H9 (cell line): ENCODE data around the gene CYREN. TPM values are rescaled to one million over a fixed set of nuclear protein-coding genes. Genes with fewer than 3 reads are reported as not detected.

ENCODE experiments used
- DNase-seq: peaks from one replicate; pipeline ENCODE4 v3.0.0-alpha.2; 2017
- H2AFZ ChIP-seq: one replicate; pipeline ENCODE4 v1.6.1; 2013; ENCODE audit warnings: mild to moderate bottlenecking, low read length, control low read depth, moderate library complexity
- H2AK5ac ChIP-seq: 2 replicates; pipeline ENCODE4 v1.6.1; 2013; ENCODE audit warnings: low read length, control low read depth, mixed read lengths; ENCODE audit not compliant: insufficient read length
- H2BK120ac ChIP-seq: one replicate; pipeline ENCODE4 v1.6.1; 2013; ENCODE audit warnings: low read depth, mild to moderate bottlenecking, low read length, control low read depth, inconsistent platforms; ENCODE audit not compliant: poor library complexity, severe bottlenecking
- H2BK12ac ChIP-seq: 2 replicates; pipeline ENCODE4 v1.6.1; 2013; ENCODE audit warnings: low read length, control low read depth, mixed read lengths, low read depth; ENCODE audit not compliant: insufficient read length
- H2BK15ac ChIP-seq: 2 replicates; pipeline ENCODE4 v1.6.1; 2013; ENCODE audit warnings: low read depth, low read length, control low read depth
- H2BK20ac ChIP-seq: one replicate; pipeline ENCODE4 v1.6.1; 2013; ENCODE audit warnings: low read depth, mild to moderate bottlenecking, low read length, control low read depth, inconsistent platforms; ENCODE audit not compliant: poor library complexity, severe bottlenecking
- H2BK5ac ChIP-seq: 2 replicates; pipeline ENCODE4 v1.6.1; 2013; ENCODE audit warnings: low read length, control low read depth, mixed read lengths; ENCODE audit not compliant: insufficient read length
- H3K14ac ChIP-seq: 2 replicates; pipeline ENCODE4 v1.6.1; 2013; ENCODE audit warnings: low read length, control low read depth; ENCODE audit not compliant: insufficient read depth
- H3K18ac ChIP-seq: 2 replicates; pipeline ENCODE4 v1.6.1; 2013; ENCODE audit warnings: low read depth, mild to moderate bottlenecking, mixed read lengths, low read length, control low read depth; ENCODE audit not compliant: insufficient read length
- H3K23ac ChIP-seq: 2 replicates; pipeline ENCODE4 v1.6.1; 2013; ENCODE audit warnings: low read length, control low read depth, mixed read lengths, low read depth; ENCODE audit not compliant: insufficient read length
- H3K23me2 ChIP-seq: 2 replicates; pipeline ENCODE4 v1.6.1; 2013; ENCODE audit warnings: low read depth, mild to moderate bottlenecking, mixed read lengths, low read length, control low read depth; ENCODE audit not compliant: insufficient read length, poor library complexity, severe bottlenecking
- H3K27ac ChIP-seq: 2 replicates; pipeline ENCODE4 v1.5.1; 2013; ENCODE audit warnings: low read length, control low read depth, mixed read lengths, low read depth; ENCODE audit not compliant: insufficient read length
- H3K27me3 ChIP-seq: 2 replicates; pipeline ENCODE4 v1.6.1; 2013; ENCODE audit warnings: low read length, control low read depth, inconsistent platforms; ENCODE audit not compliant: insufficient read depth
- H3K4ac ChIP-seq: 2 replicates; pipeline ENCODE4 v1.6.1; 2013; ENCODE audit warnings: low read depth, mild to moderate bottlenecking, control low read depth, inconsistent platforms, low read length, moderate library complexity
- H3K4me1 ChIP-seq: 2 replicates; pipeline ENCODE4 v1.6.1; 2013; ENCODE audit warnings: low read length, control low read depth, inconsistent platforms; ENCODE audit not compliant: insufficient read depth
- H3K4me2 ChIP-seq: 2 replicates; pipeline ENCODE4 v1.6.1; 2013; ENCODE audit warnings: low read length, control low read depth, mixed read lengths; ENCODE audit not compliant: insufficient read length, insufficient read depth
- H3K56ac ChIP-seq: 2 replicates; pipeline ENCODE4 v1.6.1; 2013; ENCODE audit warnings: low read depth, mild to moderate bottlenecking, mixed read lengths, low read length, control low read depth; ENCODE audit not compliant: insufficient read length
- H3K79me1 ChIP-seq: 2 replicates; pipeline ENCODE4 v1.6.1; 2013; ENCODE audit warnings: low read depth, mild to moderate bottlenecking, moderate library complexity, low read length, control low read depth, inconsistent platforms; ENCODE audit not compliant: insufficient read depth, poor library complexity, severe bottlenecking
- H3K79me2 ChIP-seq: 2 replicates; pipeline ENCODE4 v1.6.1; 2013; ENCODE audit warnings: low read length, control low read depth, inconsistent platforms; ENCODE audit not compliant: insufficient read depth
- H3K9ac ChIP-seq: 2 replicates; pipeline ENCODE4 v1.6.1; 2013; ENCODE audit warnings: low read length, control low read depth, mixed read lengths; ENCODE audit not compliant: insufficient read length; ENCODE audit errors: extremely low read depth
- H3K9me3 ChIP-seq: one replicate; pipeline ENCODE4 v1.6.1; 2013; ENCODE audit warnings: low read depth, low read length, inconsistent platforms; ENCODE audit not compliant: control insufficient read depth
- H3T11ph ChIP-seq: one replicate; pipeline ENCODE4 v1.6.1; 2013; ENCODE audit warnings: mild to moderate bottlenecking, low read length, control low read depth, inconsistent platforms
- H4K20me1 ChIP-seq: one replicate; pipeline ENCODE4 v1.6.1; 2013; ENCODE audit not compliant: control insufficient read depth, insufficient read length, insufficient read depth
- H4K5ac ChIP-seq: 2 replicates; pipeline ENCODE4 v1.6.1; 2013; ENCODE audit warnings: low read depth, mild to moderate bottlenecking, mixed read lengths, low read length, control low read depth; ENCODE audit not compliant: insufficient read length
- H4K8ac ChIP-seq: replicated peaks from 2 replicates; pipeline ENCODE4 v1.6.1; 2013; ENCODE audit warnings: low read length, control low read depth, mixed read lengths, low read depth; ENCODE audit not compliant: insufficient read length
- H4K91ac ChIP-seq: 2 replicates; pipeline ENCODE4 v1.6.1; 2013; ENCODE audit warnings: low read depth, mild to moderate bottlenecking, moderate library complexity, mixed read lengths, low read length, control low read depth; ENCODE audit not compliant: insufficient read length
- H3K27ac Mint-ChIP-seq, 3 experiments: 2 replicates in 2 of 3; 3 replicates in 1 of 3; pipeline ENCODE4 v1.8.0; 2020 to 2021; ENCODE audit warnings: mixed read lengths in 3 of 3, mild to moderate bottlenecking in 1 of 3, moderate library complexity in 1 of 3
- H3K27me3 Mint-ChIP-seq: 2 replicates; pipeline ENCODE4 v1.8.0; 2021; ENCODE audit warnings: low read depth, mild to moderate bottlenecking, moderate library complexity, mixed read lengths
- H3K36me3 Mint-ChIP-seq, 3 experiments: 2 replicates in 2 of 3; 3 replicates in 1 of 3; pipeline ENCODE4 v1.8.0; 2020 to 2021; ENCODE audit warnings: low read depth in 3 of 3, mixed read lengths in 3 of 3; ENCODE audit not compliant: insufficient read depth in 1 of 3
- H3K4me1 Mint-ChIP-seq, 2 experiments: 2 replicates each; pipeline ENCODE4 v1.8.0; 2020; ENCODE audit warnings: mixed read lengths in 2 of 2
- H3K4me3 Mint-ChIP-seq, 2 experiments: 2 replicates in 1 of 2; 3 replicates in 1 of 2; pipeline ENCODE4 v1.8.0; 2020 to 2021; ENCODE audit warnings: mild to moderate bottlenecking in 2 of 2, mixed read lengths in 2 of 2, moderate library complexity in 1 of 2
- H3K9me3 Mint-ChIP-seq, 2 experiments: 2 replicates in 1 of 2; 3 replicates in 1 of 2; pipeline ENCODE4 v1.8.0; 2020; ENCODE audit warnings: mild to moderate bottlenecking in 2 of 2, mixed read lengths in 2 of 2, moderate library complexity in 1 of 2
- CTCF ChIP-seq: fragments of 200-600 bp; sonication (generic); conservative IDR thresholded peaks from 3 replicates; pipeline ENCODE4 v1.8.0; 2021; ENCODE audit warnings: antibody characterized with exemption, mild to moderate bottlenecking
- WGBS: extraction: QIAGEN DNeasy Blood & Tissue Kit; methylation state at CpG from one replicate; pipeline ENCODE4 v1.1.7; 2013; ENCODE audit warnings: missing lambda C conversion rate, low lambda C conversion rate, mixed read lengths; ENCODE audit not compliant: insufficient read length; ENCODE audit errors: extremely low coverage; 5-methylcytosine and 5-hydroxymethylcytosine counted together
- total RNA-seq: library from RNA; stranded (reverse); gene quantifications from 2 replicates; pipeline ENCODE4 v1.2.1, GENCODE V29; 2021

The CYREN gene
- total RNA-seq, 1 experiment from 2014 or later = 72.0 TPM

DNA sequence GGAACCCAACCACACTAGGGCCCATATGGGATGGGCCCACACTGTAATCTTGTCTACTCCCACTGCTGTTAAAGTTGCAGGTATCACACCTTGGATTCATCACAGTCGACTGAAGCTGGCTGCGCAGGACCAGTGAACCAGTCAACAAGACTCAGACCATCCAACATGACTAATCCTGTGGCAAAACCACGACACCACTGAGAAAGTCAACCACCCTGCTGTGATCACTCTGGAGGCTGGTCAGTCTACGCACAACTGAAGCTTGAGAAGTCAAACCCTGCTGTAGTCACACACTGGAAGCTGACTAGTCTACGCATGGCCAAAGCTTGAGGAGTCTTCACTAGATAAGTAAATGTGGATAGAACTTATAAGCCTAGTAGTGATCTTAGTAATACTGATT, 9.6 kb upstream of the CYREN start:
- H3K9me3 Mint-ChIP-seq = peaks cover 34 to 37% of the 10 kb centered on the region in 2 experiments
- Histone ChIP-seq H3K9me3 (peaks cover 25% of the 10 kb centered on the region), H3K4me2 (no peak overlapping the region), H2BK5ac (no peak overlapping the region), H3K9ac (no peak overlapping the region), H4K91ac (no peak overlapping the region), H3K23ac (no peak overlapping the region), H3K14ac (no peak overlapping the region), H3K79me1 (no peaks in the 10 kb centered on the region), H3K4me1 (peaks cover 5% of the 10 kb centered on the region; the same call in 1 of the 2 replicates), H4K8ac (no peak overlapping the region), H2BK12ac (no peak overlapping the region), H4K5ac (no peak overlapping the region), H3K4ac (no peak overlapping the region), H3T11ph (no peak overlapping the region), H3K27ac (no peak overlapping the region), H2BK20ac (no peak overlapping the region), H2BK120ac (no peak overlapping the region), H3K23me2 (no peaks in the 10 kb centered on the region), H2AK5ac (no peak overlapping the region), H3K27me3 (no peaks in the 10 kb centered on the region), H3K56ac (no peak overlapping the region), H3K18ac (no peak overlapping the region), H3K79me2 (no peaks in the 10 kb centered on the region), H4K20me1 (no peaks in the 10 kb centered on the region), H2BK15ac (no peak overlapping the region), H2AFZ (no peak overlapping the region)
- no peak for DNase-seq
- no peak overlapping the region for H3K4me3 Mint-ChIP-seq
- no peaks in the 10 kb centered on the region for H3K27me3 Mint-ChIP-seq
- WGBS = no CpG with 5 or more reads among the region's 5 CpGs
- peaks cover 12 to 27% of the 10 kb centered on the region in 2 experiments for H3K4me1 Mint-ChIP-seq
- TF ChIP-seq CTCF = no peak
- H3K36me3 Mint-ChIP-seq = peaks cover 30 to 65% (median 47%) of the 10 kb centered on the region in 3 experiments
- H3K27ac Mint-ChIP-seq = no peak overlapping the region
